Breast epithelium (tissue), 3 donors: ENCODE measurements around the gene ESYT2.

ENCODE experiments used
- POLR2A ChIP-seq: fragments of 450-650 bp; IDR thresholded peaks from one replicate; pipeline ENCODE4 v1.6.1; 2016; ENCODE audit warnings: antibody characterized with exemption, mild to moderate bottlenecking, moderate library complexity
- POLR2AphosphoS5 ChIP-seq, 3 donors: sonication (generic); formaldehyde crosslinking; IDR thresholded peaks; one replicate each; pipeline ENCODE4 v1.6.1; 2017; ENCODE audit warnings: antibody characterized with exemption in 3 of 3
- TF ChIP-seq, protein P1 (sequence below), 3 donors: fragments of 450-650 bp; IDR thresholded peaks; one replicate each; pipeline ENCODE4 v1.5.1; 2016 to 2017; ENCODE audit warnings: antibody characterized with exemption in 3 of 3, mild to moderate bottlenecking in 3 of 3, moderate library complexity in 3 of 3

GRCh38 chr7:158786898-158787297 is 42.4 kb downstream of the ESYT2 start:
- TF ChIP-seq POLR2AphosphoS5 (IDR thresholded peaks at IDR 0.05) (no peak), POLR2A (no peak)
- TF ChIP-seq, protein P1, sequence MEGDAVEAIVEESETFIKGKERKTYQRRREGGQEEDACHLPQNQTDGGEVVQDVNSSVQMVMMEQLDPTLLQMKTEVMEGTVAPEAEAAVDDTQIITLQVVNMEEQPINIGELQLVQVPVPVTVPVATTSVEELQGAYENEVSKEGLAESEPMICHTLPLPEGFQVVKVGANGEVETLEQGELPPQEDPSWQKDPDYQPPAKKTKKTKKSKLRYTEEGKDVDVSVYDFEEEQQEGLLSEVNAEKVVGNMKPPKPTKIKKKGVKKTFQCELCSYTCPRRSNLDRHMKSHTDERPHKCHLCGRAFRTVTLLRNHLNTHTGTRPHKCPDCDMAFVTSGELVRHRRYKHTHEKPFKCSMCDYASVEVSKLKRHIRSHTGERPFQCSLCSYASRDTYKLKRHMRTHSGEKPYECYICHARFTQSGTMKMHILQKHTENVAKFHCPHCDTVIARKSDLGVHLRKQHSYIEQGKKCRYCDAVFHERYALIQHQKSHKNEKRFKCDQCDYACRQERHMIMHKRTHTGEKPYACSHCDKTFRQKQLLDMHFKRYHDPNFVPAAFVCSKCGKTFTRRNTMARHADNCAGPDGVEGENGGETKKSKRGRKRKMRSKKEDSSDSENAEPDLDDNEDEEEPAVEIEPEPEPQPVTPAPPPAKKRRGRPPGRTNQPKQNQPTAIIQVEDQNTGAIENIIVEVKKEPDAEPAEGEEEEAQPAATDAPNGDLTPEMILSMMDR (IDR thresholded peaks at IDR 0.05) = no peak
